Jurkat, Clone E6-1 (cell line): Measurements from ENCODE around the gene FCRL2. TPM values are rescaled to one million over a fixed set of nuclear protein-coding genes. Genes with fewer than 3 reads are reported as not detected.

Experiments
- DNase-seq: peaks from one replicate; pipeline ENCODE4 v3.0.0-alpha.2; 2011; ENCODE audit warnings: low read depth, low spot score
- H3K4me3 ChIP-seq: 2 replicates; pipeline ENCODE4 v1.5.1; 2011; ENCODE audit warnings: mild to moderate bottlenecking, low read length, control low read depth, moderate library complexity
- polyA plus RNA-seq: library from polyadenylated mRNA; unstranded; fragments of >200 nt; gene quantifications from one replicate; pipeline ENCODE4 v1.2.1, GENCODE V29; 2012; ENCODE audit warnings: missing spikeins; ENCODE audit not compliant: insufficient read length, insufficient read depth

The FCRL2 gene
- polyA plus RNA-seq, result not detected

- no peak within 1 kb of the TSS for H3K4me3 ChIP-seq
- no peak for DNase-seq
Observed at GRCh38 chr1:157776971-157777391, at the start of gene FCRL2. FCRL2 (minus strand) TSS chr1:157777132; CDS start chr1:157777073, 59 bp downstream.

GRCh38 chr1:157820299-157820698 is 43.4 kb upstream of the FCRL2 start:
- DNase-seq, result no peak
- H3K4me3 ChIP-seq, result no peak overlapping the region

- no peak within 1 kb of the TSS for H3K4me3 ChIP-seq
- no peak for DNase-seq
Observed at GRCh38 chr1:157819896-157820295, 43.0 kb upstream of the FCRL2 start, which contains the start of gene FCRL1. FCRL1 (minus strand) TSS chr1:157820120; CDS start chr1:157820037, 83 bp downstream.

- no peak for DNase-seq
- H3K4me3 ChIP-seq, result no peak overlapping the region
Observed at GRCh38 chr1:157819215-157819614, 42.3 kb upstream of the FCRL2 start.

GRCh38 chr1:157813269-157813668 is 36.3 kb upstream of the FCRL2 start:
- no peak overlapping the region for H3K4me3 ChIP-seq
- DNase-seq, result no peak

GRCh38 chr1:157806431-157807149 is 29.7 kb upstream of the FCRL2 start:
- no peak overlapping the region for H3K4me3 ChIP-seq
- DNase-seq, result no peak

- H3K4me3 ChIP-seq, result no peak overlapping the region
- no peak for DNase-seq
Observed at GRCh38 chr1:157803851-157804250, 26.9 kb upstream of the FCRL2 start.

GRCh38 chr1:157799996-157800395 is 23.1 kb upstream of the FCRL2 start:
- DNase-seq, result no peak
- H3K4me3 ChIP-seq, result no peak overlapping the region

- no peak for DNase-seq
- H3K4me3 ChIP-seq, result no peak overlapping the region
Observed at GRCh38 chr1:157798211-157798610, 21.3 kb upstream of the FCRL2 start.

- H3K4me3 ChIP-seq, result no peak overlapping the region
- DNase-seq, result no peak
Observed at GRCh38 chr1:157785248-157785647, 8.3 kb upstream of the FCRL2 start.

- no peak for DNase-seq
- H3K4me3 ChIP-seq, result no peak overlapping the region
Observed at GRCh38 chr1:157784801-157785200, 7.9 kb upstream of the FCRL2 start.

GRCh38 chr1:157782931-157783330 is 6.0 kb upstream of the FCRL2 start:
- DNase-seq, result no peak

GRCh38 chr1:157781048-157781447 is 4.1 kb upstream of the FCRL2 start:
- DNase-seq, result peak; percentile 50
- no peak overlapping the region for H3K4me3 ChIP-seq

More at GRCh38 chr1:157782931-157783330, 6.0 kb upstream of the FCRL2 start:
- no peak overlapping the region for H3K4me3 ChIP-seq

GRCh38 chr1:157775101-157775870 is 1.6 kb downstream of the FCRL2 start:
- no peak for DNase-seq
- H3K4me3 ChIP-seq, result no peak overlapping the region

GRCh38 chr1:157774412-157774811 is 2.5 kb downstream of the FCRL2 start:
- no peak for DNase-seq
- no peak overlapping the region for H3K4me3 ChIP-seq

- no peak overlapping the region for H3K4me3 ChIP-seq
- DNase-seq, result peak; percentile 23
Observed at GRCh38 chr1:157773493-157774350, 3.2 kb downstream of the FCRL2 start.

- no peak overlapping the region for H3K4me3 ChIP-seq
- no peak for DNase-seq
Observed at GRCh38 chr1:157771661-157772425, 5.1 kb downstream of the FCRL2 start.

GRCh38 chr1:157770442-157771043 is 6.4 kb downstream of the FCRL2 start:
- no peak overlapping the region for H3K4me3 ChIP-seq
- no peak for DNase-seq
